GM23338 (cell line): ENCODE data around the gene FRAS1. TPM values are rescaled to one million over a fixed set of nuclear protein-coding genes. Genes with fewer than 3 reads are reported as not detected.
A peak's percentile ranks its signal among the peaks of the same experiment; 100 is the strongest.

ENCODE experiments used
- ATAC-seq: fragments of 200-7000 bp; cut with Tn5 transposase; 3 replicates; pipeline ENCODE4 v1.9.1; 2020
- DNase-seq: peaks from one replicate; pipeline ENCODE4 v3.0.0-alpha.2; 2015; ENCODE audit warnings: low spot score
- H2AFZ ChIP-seq: fragments of 200-600 bp; sonication (generic); 2 replicates; pipeline ENCODE4 v1.8.0; 2016; ENCODE audit warnings: antibody characterized with exemption, mild to moderate bottlenecking, moderate library complexity
- H3F3A ChIP-seq: fragments of 200-600 bp; sonication (generic); replicated peaks from 2 replicates; pipeline ENCODE4 v1.8.0; 2017; ENCODE audit warnings: antibody characterized with exemption, mixed run types, low read depth
- H3K27ac ChIP-seq: fragments of 200-600 bp; sonication (generic); 2 replicates; pipeline ENCODE4 v1.6.1; 2016; ENCODE audit warnings: low read depth
- H3K27me3 ChIP-seq: fragments of 200-600 bp; sonication (generic); 2 replicates; pipeline ENCODE4 v1.8.0; 2016; ENCODE audit warnings: mild to moderate bottlenecking, mixed run types, moderate library complexity; ENCODE audit not compliant: insufficient read depth
- H3K36me3 ChIP-seq: fragments of 200-600 bp; sonication (generic); 2 replicates; pipeline ENCODE4 v1.8.0; 2016; ENCODE audit warnings: mild to moderate bottlenecking; ENCODE audit not compliant: insufficient read depth
- H3K4me1 ChIP-seq: fragments of 200-600 bp; sonication (generic); 2 replicates; pipeline ENCODE4 v1.8.0; 2016; ENCODE audit warnings: mild to moderate bottlenecking, moderate library complexity; ENCODE audit not compliant: insufficient read depth
- H3K4me2 ChIP-seq: fragments of 200-600 bp; sonication (generic); 2 replicates; pipeline ENCODE4 v1.7.1; 2017; ENCODE audit warnings: mixed run types
- H3K4me3 ChIP-seq: fragments of 200-600 bp; sonication (generic); 2 replicates; pipeline ENCODE4 v1.6.1; 2016; ENCODE audit warnings: mixed run types
- H3K79me2 ChIP-seq: fragments of 200-600 bp; sonication (generic); replicated peaks from 2 replicates; pipeline ENCODE4 v1.8.0; 2017; ENCODE audit warnings: mild to moderate bottlenecking; ENCODE audit not compliant: insufficient read depth
- H3K9me2 ChIP-seq: fragments of 200-600 bp; sonication (generic); 2 replicates; pipeline ENCODE4 v1.8.0; 2017; ENCODE audit not compliant: insufficient read depth
- H4K20me1 ChIP-seq: fragments of 200-600 bp; sonication (generic); replicated peaks from 2 replicates; pipeline ENCODE4 v1.8.0; 2017; ENCODE audit warnings: mild to moderate bottlenecking; ENCODE audit not compliant: insufficient read depth
- H3K27ac Mint-ChIP-seq: 2 replicates; pipeline ENCODE4 v1.8.0; 2020; ENCODE audit warnings: inconsistent platforms, mild to moderate bottlenecking, moderate library complexity, mixed read lengths
- H3K27me3 Mint-ChIP-seq: 3 replicates; pipeline ENCODE4 v1.8.0; 2022; ENCODE audit warnings: low read depth, mild to moderate bottlenecking, moderate library complexity, mixed read lengths, inconsistent platforms; ENCODE audit not compliant: insufficient read depth, poor library complexity
- H3K36me3 Mint-ChIP-seq: 3 replicates; pipeline ENCODE4 v1.8.0; 2021; ENCODE audit warnings: low read depth, mild to moderate bottlenecking, inconsistent platforms, moderate library complexity, mixed read lengths
- H3K4me1 Mint-ChIP-seq: 3 replicates; pipeline ENCODE4 v1.8.0; 2020; ENCODE audit warnings: mild to moderate bottlenecking, inconsistent platforms, mixed read lengths
- H3K4me3 Mint-ChIP-seq: 3 replicates; pipeline ENCODE4 v1.8.0; 2021; ENCODE audit warnings: moderate library complexity, mild to moderate bottlenecking, inconsistent platforms, mixed read lengths
- H3K9me3 Mint-ChIP-seq: 3 replicates; pipeline ENCODE4 v1.8.0; 2020; ENCODE audit warnings: moderate library complexity, mild to moderate bottlenecking, inconsistent platforms, mixed read lengths
- CREB1 ChIP-seq: fragments of 250-450 bp; sonication (Bioruptor Pico); IDR thresholded peaks from 2 replicates; pipeline ENCODE4 v1.5.0; 2020; ENCODE audit warnings: low read depth, mild to moderate bottlenecking, moderate library complexity
- ETS1 ChIP-seq: IDR thresholded peaks from 2 replicates; pipeline ENCODE4 v1.6.1; 2016; ENCODE audit warnings: antibody characterized with exemption
- EZH2 ChIP-seq: fragments of 200-600 bp; sonication (generic); IDR thresholded peaks from one replicate; pipeline ENCODE4 v1.8.0; 2017; ENCODE audit warnings: antibody characterized with exemption, mild to moderate bottlenecking, low read depth; ENCODE audit not compliant: unreplicated experiment
- EZH2phosphoT487 ChIP-seq: fragments of 200-600 bp; sonication (generic); IDR thresholded peaks from one replicate; pipeline ENCODE4 v1.8.1; 2018; ENCODE audit warnings: antibody characterized with exemption; ENCODE audit not compliant: unreplicated experiment
- JUNB ChIP-seq: IDR thresholded peaks from one replicate; pipeline ENCODE4 v1.6.1; 2016; ENCODE audit warnings: antibody characterized with exemption; ENCODE audit not compliant: unreplicated experiment
- NANOG ChIP-seq: IDR thresholded peaks from 2 replicates; pipeline ENCODE4 v1.6.1; 2016; ENCODE audit warnings: antibody characterized with exemption, borderline replicate concordance
- POLR2AphosphoS5 ChIP-seq: IDR thresholded peaks from 2 replicates; pipeline ENCODE4 v1.6.1; 2016; ENCODE audit warnings: antibody characterized with exemption, low read depth
- ZNF114 ChIP-seq: fragments of 250-450 bp; sonication (Bioruptor Pico); IDR thresholded peaks from 2 replicates; pipeline ENCODE4 v1.5.0; 2020; ENCODE audit warnings: mild to moderate bottlenecking, moderate library complexity
- ZNF462 ChIP-seq: fragments of 250-450 bp; sonication (Bioruptor Pico); IDR thresholded peaks from 2 replicates; pipeline ENCODE4 v1.5.0; 2020; ENCODE audit warnings: mild to moderate bottlenecking, moderate library complexity
- polyA plus RNA-seq: library from polyadenylated mRNA; unstranded; fragments of >200 nt; fragmentation: Nextera tagmentation; extraction: Ambion mirVana; gene quantifications from 2 replicates; pipeline ENCODE4 v1.2.1, GENCODE V29; 2016
- total RNA-seq: library from RNA; depleted of rRNA; stranded (reverse); fragments of >200 nt; shearing (Covaris generic); gene quantifications from 2 replicates; pipeline ENCODE4 v1.2.3, GENCODE V29; 2014
- TF ChIP-seq, protein P1 (sequence below): IDR thresholded peaks from one replicate; pipeline ENCODE4 v1.6.1; 2018; ENCODE audit warnings: antibody characterized with exemption; ENCODE audit not compliant: unreplicated experiment

Gene FRAS1
- total and polyA plus RNA-seq, 2 experiments from 2014 or later = 12.4 to 108 TPM

- Histone ChIP-seq H3F3A (no peaks in the 10 kb centered on the region), H3K4me3 (no peak overlapping the region), H3K4me2 (no peak overlapping the region), H3K9me2 (no peaks in the 10 kb centered on the region), H3K27me3 (no peaks in the 10 kb centered on the region), H3K36me3 (no peaks in the 10 kb centered on the region), H2AFZ (no peak overlapping the region), H3K79me2 (peaks cover 65% of the 10 kb centered on the region), H3K4me1 (peaks cover 27% of the 10 kb centered on the region), H4K20me1 (no peaks in the 10 kb centered on the region; the same call in 1 of the 2 replicates), H3K27ac (no peak overlapping the region; the same call in 1 of the 2 replicates)
- no peaks in the 10 kb centered on the region for H3K9me3 Mint-ChIP-seq
- H3K27ac Mint-ChIP-seq = peak overlapping the region; percentile 43; the same call in 1 of the 2 replicates
- ATAC-seq (no peak), DNase-seq (no peak)
- H3K4me3 Mint-ChIP-seq = no peak overlapping the region
- peaks cover 8% of the 10 kb centered on the region for H3K27me3 Mint-ChIP-seq
- peaks cover 12% of the 10 kb centered on the region; the same call in 2 of the 3 replicates for H3K36me3 Mint-ChIP-seq
- TF ChIP-seq ETS1 (no peak), EZH2 (no peak), EZH2phosphoT487 (no peak), ZNF462 (CRISPR knock-in tag) (no peak)
- H3K4me1 Mint-ChIP-seq = peaks cover 38% of the 10 kb centered on the region
Measured at GRCh38 chr4:78207541-78207940, 150.4 kb downstream of the FRAS1 start.

DNA sequence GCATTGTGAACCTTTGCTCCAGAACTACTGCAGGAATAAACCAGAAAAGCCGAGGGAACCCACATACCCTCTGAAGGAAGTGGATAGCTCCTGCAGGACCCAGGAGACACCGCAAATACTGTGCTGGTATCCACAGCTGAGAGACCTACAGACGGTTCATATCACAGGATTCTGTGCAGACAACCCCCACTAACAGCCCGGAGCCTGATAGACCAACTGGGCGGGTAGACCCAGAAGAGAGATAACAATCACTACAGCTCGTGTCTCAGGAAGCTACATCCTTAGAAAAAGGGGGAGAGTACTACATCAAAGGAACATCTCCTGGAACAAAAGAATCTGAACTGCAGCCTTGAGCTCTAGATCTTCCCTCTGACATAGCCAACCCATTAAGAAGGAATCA, 150.8 kb downstream of the FRAS1 start:
- peaks cover 12% of the 10 kb centered on the region; the same call in 2 of the 3 replicates for H3K36me3 Mint-ChIP-seq
- no peaks in the 10 kb centered on the region for H3K27me3 ChIP-seq
- H3K4me3 Mint-ChIP-seq = no peak overlapping the region
- peaks cover 27% of the 10 kb centered on the region for H3K4me1 ChIP-seq
- no peak overlapping the region for H3K4me2 ChIP-seq
- H3F3A ChIP-seq = no peaks in the 10 kb centered on the region
- 0 out of 2 replicates have a peak, but pooled peaks cover under 1% of the 10 kb centered on the region for H3K9me2 ChIP-seq
- H2AFZ ChIP-seq = no peak overlapping the region
- H3K79me2 ChIP-seq = peaks cover 65% of the 10 kb centered on the region
- H3K36me3 ChIP-seq = no peaks in the 10 kb centered on the region
- H3K27me3 Mint-ChIP-seq = peaks cover 8% of the 10 kb centered on the region
- peak overlapping the region; percentile 43; the same call in 1 of the 2 replicates for H3K27ac Mint-ChIP-seq
- ATAC-seq (no peak), DNase-seq (no peak)
- H3K4me1 Mint-ChIP-seq = peaks cover 38% of the 10 kb centered on the region
- H3K9me3 Mint-ChIP-seq = no peaks in the 10 kb centered on the region
- H4K20me1 ChIP-seq = no peaks in the 10 kb centered on the region; the same call in 1 of the 2 replicates
- H3K27ac ChIP-seq = no peak overlapping the region
- no peak overlapping the region for H3K4me3 ChIP-seq
- no peak for TF ChIP-seq NANOG
- TF ChIP-seq POLR2AphosphoS5 = no peak
- TF ChIP-seq, protein P1, sequence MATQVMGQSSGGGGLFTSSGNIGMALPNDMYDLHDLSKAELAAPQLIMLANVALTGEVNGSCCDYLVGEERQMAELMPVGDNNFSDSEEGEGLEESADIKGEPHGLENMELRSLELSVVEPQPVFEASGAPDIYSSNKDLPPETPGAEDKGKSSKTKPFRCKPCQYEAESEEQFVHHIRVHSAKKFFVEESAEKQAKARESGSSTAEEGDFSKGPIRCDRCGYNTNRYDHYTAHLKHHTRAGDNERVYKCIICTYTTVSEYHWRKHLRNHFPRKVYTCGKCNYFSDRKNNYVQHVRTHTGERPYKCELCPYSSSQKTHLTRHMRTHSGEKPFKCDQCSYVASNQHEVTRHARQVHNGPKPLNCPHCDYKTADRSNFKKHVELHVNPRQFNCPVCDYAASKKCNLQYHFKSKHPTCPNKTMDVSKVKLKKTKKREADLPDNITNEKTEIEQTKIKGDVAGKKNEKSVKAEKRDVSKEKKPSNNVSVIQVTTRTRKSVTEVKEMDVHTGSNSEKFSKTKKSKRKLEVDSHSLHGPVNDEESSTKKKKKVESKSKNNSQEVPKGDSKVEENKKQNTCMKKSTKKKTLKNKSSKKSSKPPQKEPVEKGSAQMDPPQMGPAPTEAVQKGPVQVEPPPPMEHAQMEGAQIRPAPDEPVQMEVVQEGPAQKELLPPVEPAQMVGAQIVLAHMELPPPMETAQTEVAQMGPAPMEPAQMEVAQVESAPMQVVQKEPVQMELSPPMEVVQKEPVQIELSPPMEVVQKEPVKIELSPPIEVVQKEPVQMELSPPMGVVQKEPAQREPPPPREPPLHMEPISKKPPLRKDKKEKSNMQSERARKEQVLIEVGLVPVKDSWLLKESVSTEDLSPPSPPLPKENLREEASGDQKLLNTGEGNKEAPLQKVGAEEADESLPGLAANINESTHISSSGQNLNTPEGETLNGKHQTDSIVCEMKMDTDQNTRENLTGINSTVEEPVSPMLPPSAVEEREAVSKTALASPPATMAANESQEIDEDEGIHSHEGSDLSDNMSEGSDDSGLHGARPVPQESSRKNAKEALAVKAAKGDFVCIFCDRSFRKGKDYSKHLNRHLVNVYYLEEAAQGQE = no peak
- TF ChIP-seq JUNB = no peak
- no peak for TF ChIP-seq CREB1 (CRISPR knock-in tag)
- TF ChIP-seq EZH2 = no peak
- no peak for TF ChIP-seq EZH2phosphoT487
- no peak for TF ChIP-seq ZNF114
